GM23338 (cell line): ENCODE measurements around the gene DMKN. TPM values are rescaled to one million over a fixed set of nuclear protein-coding genes. Genes with fewer than 3 reads are reported as not detected.

Experiments used
- ATAC-seq: fragments of 200-7000 bp; cut with Tn5 transposase; 3 replicates; pipeline ENCODE4 v1.9.1; 2020
- DNase-seq: peaks from one replicate; pipeline ENCODE4 v3.0.0-alpha.2; 2015; ENCODE audit warnings: low spot score
- H2AFZ ChIP-seq: fragments of 200-600 bp; sonication (generic); 2 replicates; pipeline ENCODE4 v1.8.0; 2016; ENCODE audit warnings: antibody characterized with exemption, mild to moderate bottlenecking, moderate library complexity
- H3F3A ChIP-seq: fragments of 200-600 bp; sonication (generic); replicated peaks from 2 replicates; pipeline ENCODE4 v1.8.0; 2017; ENCODE audit warnings: antibody characterized with exemption, mixed run types, low read depth
- H3K27ac ChIP-seq: fragments of 200-600 bp; sonication (generic); 2 replicates; pipeline ENCODE4 v1.6.1; 2016; ENCODE audit warnings: low read depth
- H3K27me3 ChIP-seq: fragments of 200-600 bp; sonication (generic); 2 replicates; pipeline ENCODE4 v1.8.0; 2016; ENCODE audit warnings: mild to moderate bottlenecking, mixed run types, moderate library complexity; ENCODE audit not compliant: insufficient read depth
- H3K36me3 ChIP-seq: fragments of 200-600 bp; sonication (generic); 2 replicates; pipeline ENCODE4 v1.8.0; 2016; ENCODE audit warnings: mild to moderate bottlenecking; ENCODE audit not compliant: insufficient read depth
- H3K4me1 ChIP-seq: fragments of 200-600 bp; sonication (generic); 2 replicates; pipeline ENCODE4 v1.8.0; 2016; ENCODE audit warnings: mild to moderate bottlenecking, moderate library complexity; ENCODE audit not compliant: insufficient read depth
- H3K4me2 ChIP-seq: fragments of 200-600 bp; sonication (generic); 2 replicates; pipeline ENCODE4 v1.7.1; 2017; ENCODE audit warnings: mixed run types
- H3K4me3 ChIP-seq: fragments of 200-600 bp; sonication (generic); 2 replicates; pipeline ENCODE4 v1.6.1; 2016; ENCODE audit warnings: mixed run types
- H3K79me2 ChIP-seq: fragments of 200-600 bp; sonication (generic); replicated peaks from 2 replicates; pipeline ENCODE4 v1.8.0; 2017; ENCODE audit warnings: mild to moderate bottlenecking; ENCODE audit not compliant: insufficient read depth
- H3K9me2 ChIP-seq: fragments of 200-600 bp; sonication (generic); 2 replicates; pipeline ENCODE4 v1.8.0; 2017; ENCODE audit not compliant: insufficient read depth
- H4K20me1 ChIP-seq: fragments of 200-600 bp; sonication (generic); replicated peaks from 2 replicates; pipeline ENCODE4 v1.8.0; 2017; ENCODE audit warnings: mild to moderate bottlenecking; ENCODE audit not compliant: insufficient read depth
- H3K27ac Mint-ChIP-seq: 2 replicates; pipeline ENCODE4 v1.8.0; 2020; ENCODE audit warnings: inconsistent platforms, mild to moderate bottlenecking, moderate library complexity, mixed read lengths
- H3K27me3 Mint-ChIP-seq: 3 replicates; pipeline ENCODE4 v1.8.0; 2022; ENCODE audit warnings: low read depth, mild to moderate bottlenecking, moderate library complexity, mixed read lengths, inconsistent platforms; ENCODE audit not compliant: insufficient read depth, poor library complexity
- H3K36me3 Mint-ChIP-seq: 3 replicates; pipeline ENCODE4 v1.8.0; 2021; ENCODE audit warnings: low read depth, mild to moderate bottlenecking, inconsistent platforms, moderate library complexity, mixed read lengths
- H3K4me1 Mint-ChIP-seq: 3 replicates; pipeline ENCODE4 v1.8.0; 2020; ENCODE audit warnings: mild to moderate bottlenecking, inconsistent platforms, mixed read lengths
- H3K4me3 Mint-ChIP-seq: 3 replicates; pipeline ENCODE4 v1.8.0; 2021; ENCODE audit warnings: moderate library complexity, mild to moderate bottlenecking, inconsistent platforms, mixed read lengths
- H3K9me3 Mint-ChIP-seq: 3 replicates; pipeline ENCODE4 v1.8.0; 2020; ENCODE audit warnings: moderate library complexity, mild to moderate bottlenecking, inconsistent platforms, mixed read lengths
- CREB1 ChIP-seq: fragments of 250-450 bp; sonication (Bioruptor Pico); IDR thresholded peaks from 2 replicates; pipeline ENCODE4 v1.5.0; 2020; ENCODE audit warnings: low read depth, mild to moderate bottlenecking, moderate library complexity
- CTCF ChIP-seq, 2 experiments: fragments of 200-600 bp in 1 of 2; sonication (generic) in 1 of 2; conservative IDR thresholded peaks; 2 replicates each; pipeline versions ENCODE4 v1.5.1 to v1.6.1; 2016 to 2017; ENCODE audit warnings: antibody characterized with exemption in 2 of 2, low read depth in 2 of 2, mild to moderate bottlenecking in 2 of 2, moderate library complexity in 1 of 2
- ETS1 ChIP-seq: IDR thresholded peaks from 2 replicates; pipeline ENCODE4 v1.6.1; 2016; ENCODE audit warnings: antibody characterized with exemption
- EZH2 ChIP-seq: fragments of 200-600 bp; sonication (generic); IDR thresholded peaks from one replicate; pipeline ENCODE4 v1.8.0; 2017; ENCODE audit warnings: antibody characterized with exemption, mild to moderate bottlenecking, low read depth; ENCODE audit not compliant: unreplicated experiment
- EZH2phosphoT487 ChIP-seq: fragments of 200-600 bp; sonication (generic); IDR thresholded peaks from one replicate; pipeline ENCODE4 v1.8.1; 2018; ENCODE audit warnings: antibody characterized with exemption; ENCODE audit not compliant: unreplicated experiment
- JUNB ChIP-seq: IDR thresholded peaks from one replicate; pipeline ENCODE4 v1.6.1; 2016; ENCODE audit warnings: antibody characterized with exemption; ENCODE audit not compliant: unreplicated experiment
- NANOG ChIP-seq: IDR thresholded peaks from 2 replicates; pipeline ENCODE4 v1.6.1; 2016; ENCODE audit warnings: antibody characterized with exemption, borderline replicate concordance
- POLR2AphosphoS5 ChIP-seq: IDR thresholded peaks from 2 replicates; pipeline ENCODE4 v1.6.1; 2016; ENCODE audit warnings: antibody characterized with exemption, low read depth
- STAT1 ChIP-seq: IDR thresholded peaks from one replicate; pipeline ENCODE4 v1.6.1; 2016; ENCODE audit warnings: antibody characterized with exemption; ENCODE audit not compliant: unreplicated experiment
- ZNF114 ChIP-seq: fragments of 250-450 bp; sonication (Bioruptor Pico); IDR thresholded peaks from 2 replicates; pipeline ENCODE4 v1.5.0; 2020; ENCODE audit warnings: mild to moderate bottlenecking, moderate library complexity
- ZNF331 ChIP-seq: fragments of 250-450 bp; sonication (Bioruptor Pico); IDR thresholded peaks from 2 replicates; pipeline ENCODE4 v1.5.0; 2020; ENCODE audit warnings: low read depth, mild to moderate bottlenecking, moderate library complexity
- ZNF462 ChIP-seq: fragments of 250-450 bp; sonication (Bioruptor Pico); IDR thresholded peaks from 2 replicates; pipeline ENCODE4 v1.5.0; 2020; ENCODE audit warnings: mild to moderate bottlenecking, moderate library complexity
- polyA plus RNA-seq: library from polyadenylated mRNA; unstranded; fragments of >200 nt; fragmentation: Nextera tagmentation; extraction: Ambion mirVana; gene quantifications from 2 replicates; pipeline ENCODE4 v1.2.1, GENCODE V29; 2016
- total RNA-seq: library from RNA; depleted of rRNA; stranded (reverse); fragments of >200 nt; shearing (Covaris generic); gene quantifications from 2 replicates; pipeline ENCODE4 v1.2.3, GENCODE V29; 2014
- TF ChIP-seq, protein P1 (sequence below): IDR thresholded peaks from one replicate; pipeline ENCODE4 v1.6.1; 2018; ENCODE audit warnings: antibody characterized with exemption; ENCODE audit not compliant: unreplicated experiment

DMKN gene
- total and polyA plus RNA-seq, 2 experiments from 2014 or later: 259 to 569 TPM

- Mint-ChIP-seq H3K9me3 (no peaks in the 10 kb centered on the region), H3K36me3 (no peaks in the 10 kb centered on the region), H3K4me1 (peaks cover 37% of the 10 kb centered on the region), H3K4me3 (no peak overlapping the region), H3K27me3 (peaks cover 22% of the 10 kb centered on the region), H3K27ac (0 out of 2 replicates have a peak overlapping the region, but pooled peaks have one; percentile 64)
- Histone ChIP-seq H3K27ac (no peak overlapping the region), H3K4me2 (no peak overlapping the region), H3K4me3 (no peak overlapping the region), H3K79me2 (no peaks in the 10 kb centered on the region), H3K4me1 (peaks cover 24% of the 10 kb centered on the region), H2AFZ (peak overlapping the region; percentile 91), H3F3A (no peaks in the 10 kb centered on the region), H3K36me3 (no peaks in the 10 kb centered on the region), H3K9me2 (no peaks in the 10 kb centered on the region), H3K27me3 (no peaks in the 10 kb centered on the region), H4K20me1 (no peaks in the 10 kb centered on the region)
- DNase-seq (peak; percentile 70), ATAC-seq (peak; percentile 50)
- TF ChIP-seq ZNF331 (CRISPR knock-in tag) (no peak), STAT1 (no peak), CTCF (conservative IDR thresholded peaks at IDR 0.05; ENCODE audit: low read depth in 2 of 2) (no peak), EZH2phosphoT487 (no peak), JUNB (no peak), CREB1 (CRISPR knock-in tag) (no peak), ZNF114 (CRISPR knock-in tag) (no peak), NANOG (no peak), ZNF462 (CRISPR knock-in tag) (no peak), ETS1 (no peak), POLR2AphosphoS5 (no peak), EZH2 (no peak)
- TF ChIP-seq, protein P1, sequence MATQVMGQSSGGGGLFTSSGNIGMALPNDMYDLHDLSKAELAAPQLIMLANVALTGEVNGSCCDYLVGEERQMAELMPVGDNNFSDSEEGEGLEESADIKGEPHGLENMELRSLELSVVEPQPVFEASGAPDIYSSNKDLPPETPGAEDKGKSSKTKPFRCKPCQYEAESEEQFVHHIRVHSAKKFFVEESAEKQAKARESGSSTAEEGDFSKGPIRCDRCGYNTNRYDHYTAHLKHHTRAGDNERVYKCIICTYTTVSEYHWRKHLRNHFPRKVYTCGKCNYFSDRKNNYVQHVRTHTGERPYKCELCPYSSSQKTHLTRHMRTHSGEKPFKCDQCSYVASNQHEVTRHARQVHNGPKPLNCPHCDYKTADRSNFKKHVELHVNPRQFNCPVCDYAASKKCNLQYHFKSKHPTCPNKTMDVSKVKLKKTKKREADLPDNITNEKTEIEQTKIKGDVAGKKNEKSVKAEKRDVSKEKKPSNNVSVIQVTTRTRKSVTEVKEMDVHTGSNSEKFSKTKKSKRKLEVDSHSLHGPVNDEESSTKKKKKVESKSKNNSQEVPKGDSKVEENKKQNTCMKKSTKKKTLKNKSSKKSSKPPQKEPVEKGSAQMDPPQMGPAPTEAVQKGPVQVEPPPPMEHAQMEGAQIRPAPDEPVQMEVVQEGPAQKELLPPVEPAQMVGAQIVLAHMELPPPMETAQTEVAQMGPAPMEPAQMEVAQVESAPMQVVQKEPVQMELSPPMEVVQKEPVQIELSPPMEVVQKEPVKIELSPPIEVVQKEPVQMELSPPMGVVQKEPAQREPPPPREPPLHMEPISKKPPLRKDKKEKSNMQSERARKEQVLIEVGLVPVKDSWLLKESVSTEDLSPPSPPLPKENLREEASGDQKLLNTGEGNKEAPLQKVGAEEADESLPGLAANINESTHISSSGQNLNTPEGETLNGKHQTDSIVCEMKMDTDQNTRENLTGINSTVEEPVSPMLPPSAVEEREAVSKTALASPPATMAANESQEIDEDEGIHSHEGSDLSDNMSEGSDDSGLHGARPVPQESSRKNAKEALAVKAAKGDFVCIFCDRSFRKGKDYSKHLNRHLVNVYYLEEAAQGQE: no peak
Measured at GRCh38 chr19:35521124-35521743, 7.8 kb upstream of the DMKN start.
